ENCODE measurements around the gene JAK2. TPM values are rescaled to one million over a fixed set of nuclear protein-coding genes. Genes with fewer than 3 reads are reported as not detected.
A peak's percentile ranks its signal among the peaks of the same experiment; 100 is the strongest.

The JAK2 gene
- total RNA-seq, 2 donors from 2014 or later: 10.4 to 12.3 TPM

- Histone ChIP-seq H3K9me3 (ENCODE audit: control insufficient read depth, low read length) (peaks cover 1% of the 10 kb centered on the region), H3K36me3 (ENCODE audit: control insufficient read depth, insufficient read depth, low read length) (peaks cover under 1% of the 10 kb centered on the region), H3K27me3 (ENCODE audit: control insufficient read depth, insufficient read depth, low read length, poor library complexity, severe bottlenecking) (no peaks in the 10 kb centered on the region), H3K4me1 (ENCODE audit: control insufficient read depth, insufficient read depth, low read length) (no peaks in the 10 kb centered on the region), H3K9ac (ENCODE audit: extremely low read depth, low read length, poor library complexity, severe bottlenecking) (no peak overlapping the region), H3K27ac (ENCODE audit: low read depth, low read length) (no peak overlapping the region), H3K4me3 (ENCODE audit: low read length) (peak overlapping the region; percentile 90)
- H3K4me1 Mint-ChIP-seq: peaks cover 19% of the 10 kb centered on the region
- H3K36me3 Mint-ChIP-seq (ENCODE audit: low read depth): peaks cover 2% of the 10 kb centered on the region
- H3K27ac Mint-ChIP-seq: no peak overlapping the region
- peak overlapping the region; percentile 72 for H3K4me3 Mint-ChIP-seq
- 83 to 99% methylated on average over 2 to 4 of the region's 4 CpGs for WGBS, 2 experiments (ENCODE audit: insufficient coverage in 1 of 2, insufficient read length in 1 of 2)
- no peak for TF ChIP-seq CTCF (conservative IDR thresholded peaks at IDR 0.05)
- H3K9me3 Mint-ChIP-seq: no peaks in the 10 kb centered on the region
- no peak for DNase-seq
- H3K27me3 Mint-ChIP-seq (ENCODE audit: insufficient read depth): peaks cover 5% of the 10 kb centered on the region
Measured at GRCh38 chr9:4986783-4987182, 1.7 kb downstream of the JAK2 start.

- Histone ChIP-seq H3K27me3 (ENCODE audit: control insufficient read depth, insufficient read depth, low read length, poor library complexity, severe bottlenecking) (no peaks in the 10 kb centered on the region), H3K36me3 (ENCODE audit: control insufficient read depth, insufficient read depth, low read length) (peaks cover 13% of the 10 kb centered on the region), H3K9ac (ENCODE audit: extremely low read depth, low read length, poor library complexity, severe bottlenecking) (no peak overlapping the region), H3K4me3 (ENCODE audit: low read length) (no peak overlapping the region), H3K9me3 (ENCODE audit: control insufficient read depth, low read length) (peaks cover 13% of the 10 kb centered on the region), H3K27ac (ENCODE audit: low read depth, low read length) (no peak overlapping the region), H3K4me1 (ENCODE audit: control insufficient read depth, insufficient read depth, low read length) (no peaks in the 10 kb centered on the region)
- peaks cover 19% of the 10 kb centered on the region for H3K4me1 Mint-ChIP-seq
- peak; percentile 91 for TF ChIP-seq CTCF (conservative IDR thresholded peaks at IDR 0.05)
- peaks cover 10% of the 10 kb centered on the region for H3K9me3 Mint-ChIP-seq
- H3K36me3 Mint-ChIP-seq (ENCODE audit: low read depth): peaks cover 14% of the 10 kb centered on the region
- no peak overlapping the region for H3K27ac Mint-ChIP-seq
- peak; percentile 86 for DNase-seq
- H3K4me3 Mint-ChIP-seq: no peak overlapping the region
- 81 to 100% methylated on average over 1 to 2 of the region's 2 CpGs for WGBS, 2 experiments (ENCODE audit: insufficient coverage in 1 of 2, insufficient read length in 1 of 2)
- peaks cover 10% of the 10 kb centered on the region for H3K27me3 Mint-ChIP-seq (ENCODE audit: insufficient read depth)
Measured at GRCh38 chr9:4987961-4988421, 2.9 kb downstream of the JAK2 start.

- Histone ChIP-seq H3K9me3 (ENCODE audit: control insufficient read depth, low read length) (peaks cover 20% of the 10 kb centered on the region), H3K4me1 (ENCODE audit: control insufficient read depth, insufficient read depth, low read length) (no peaks in the 10 kb centered on the region), H3K36me3 (ENCODE audit: control insufficient read depth, insufficient read depth, low read length) (peaks cover 16% of the 10 kb centered on the region), H3K9ac (ENCODE audit: extremely low read depth, low read length, poor library complexity, severe bottlenecking) (no peak overlapping the region), H3K27me3 (ENCODE audit: control insufficient read depth, insufficient read depth, low read length, poor library complexity, severe bottlenecking) (no peaks in the 10 kb centered on the region), H3K27ac (ENCODE audit: low read depth, low read length) (no peak overlapping the region), H3K4me3 (ENCODE audit: low read length) (no peak overlapping the region)
- TF ChIP-seq CTCF (conservative IDR thresholded peaks at IDR 0.05): no peak
- H3K9me3 Mint-ChIP-seq: peaks cover 14% of the 10 kb centered on the region
- H3K27ac Mint-ChIP-seq: no peak overlapping the region
- DNase-seq: no peak
- peaks cover 13% of the 10 kb centered on the region for H3K27me3 Mint-ChIP-seq (ENCODE audit: insufficient read depth)
- 100% methylated on average over 1 of the region's 1 CpG; no CpG with 5 or more reads in 1 of the 2 experiments for WGBS, 2 experiments (ENCODE audit: insufficient coverage in 1 of 2, insufficient read length in 1 of 2)
- peaks cover 23% of the 10 kb centered on the region for H3K36me3 Mint-ChIP-seq (ENCODE audit: low read depth)
- no peak overlapping the region for H3K4me3 Mint-ChIP-seq
- peaks cover 9% of the 10 kb centered on the region for H3K4me1 Mint-ChIP-seq
Measured at GRCh38 chr9:4992872-4993271, 7.8 kb downstream of the JAK2 start.

Data from endodermal cell (in vitro differentiated cells).